Breast epithelium (tissue), 4 donors: ENCODE data around the gene ZSWIM6. TPM values are rescaled to one million over a fixed set of nuclear protein-coding genes. Genes with fewer than 3 reads are reported as not detected.

Source experiments
- DNase-seq, 2 donors: peaks; one replicate each; pipeline ENCODE4 v3.0.0-alpha.2; 2019; ENCODE audit warnings: low spot score in 2 of 2
- H3K27ac ChIP-seq, 2 donors: fragments of 200-600 bp; sonication (generic) in 1 of 2; one replicate each; pipeline ENCODE4 v1.5.1; 2016 to 2019; ENCODE audit warnings: mild to moderate bottlenecking in 1 of 2
- H3K27me3 ChIP-seq, 2 donors: fragments of 200-600 bp; sonication (generic) in 1 of 2; one replicate each; pipeline versions ENCODE4 v1.5.1 to v1.6.0; 2017 to 2019; ENCODE audit warnings: control low read depth in 1 of 2, mild to moderate bottlenecking in 1 of 2
- H3K36me3 ChIP-seq: fragments of 200-600 bp; one replicate; pipeline ENCODE4 v1.5.1; 2019
- H3K4me1 ChIP-seq, 2 donors: fragments of 200-600 bp; sonication (generic); one replicate each; pipeline ENCODE4 v1.5.1; 2016 to 2019; ENCODE audit warnings: control low read depth in 1 of 2
- H3K4me3 ChIP-seq, 3 donors: fragments of 200-600 bp; sonication (generic); 1 replicate in 2 of 3; 2 replicates in 1 of 3; pipeline ENCODE4 v1.5.1; 2016 to 2019; ENCODE audit warnings: mild to moderate bottlenecking in 3 of 3, moderate library complexity in 2 of 3
- H3K9me3 ChIP-seq, 2 donors: fragments of 200-600 bp; sonication (generic) in 1 of 2; one replicate each; pipeline ENCODE4 v1.5.1; 2016 to 2019; ENCODE audit warnings: control low read depth in 1 of 2
- CTCF ChIP-seq, 3 donors: fragments of 450-650 bp; IDR thresholded peaks; one replicate each; pipeline ENCODE4 v1.5.1; 2016 to 2017; ENCODE audit warnings: antibody characterized with exemption in 3 of 3, mild to moderate bottlenecking in 3 of 3, moderate library complexity in 3 of 3
- POLR2A ChIP-seq: fragments of 450-650 bp; IDR thresholded peaks from one replicate; pipeline ENCODE4 v1.6.1; 2016; ENCODE audit warnings: antibody characterized with exemption, mild to moderate bottlenecking, moderate library complexity
- POLR2AphosphoS5 ChIP-seq, 3 donors: sonication (generic); formaldehyde crosslinking; IDR thresholded peaks; one replicate each; pipeline ENCODE4 v1.6.1; 2017; ENCODE audit warnings: antibody characterized with exemption in 3 of 3
- intact Hi-C: fragments of 100-400 bp; cut with DNase I; formaldehyde crosslinking; loops from one replicate; pipeline ENCODE4 v1.15.1; 2023; ENCODE audit warnings: low total_unique reads
- total RNA-seq, 3 donors: library from RNA; depleted of rRNA; stranded (reverse); fragments of >200 nt; gene quantifications; one replicate each; pipeline ENCODE4 v1.1.0, GENCODE V29; 2016

The ZSWIM6 gene
- total RNA-seq, 3 donors from 2014 or later = 10.2 to 16.8 (median 11.2) TPM

GRCh38 chr5:61309115-61309514 lies 22.9 kb upstream of the ZSWIM6 start:
- no peak overlapping the region for H3K4me3 ChIP-seq
- H3K4me1 ChIP-seq = no peaks in the 10 kb centered on the region
- intact Hi-C loops = no loop called here
- H3K36me3 ChIP-seq = no peaks in the 10 kb centered on the region
- no peaks in the 10 kb centered on the region for H3K27me3 ChIP-seq
- no peaks in the 10 kb centered on the region for H3K9me3 ChIP-seq
- H3K27ac ChIP-seq = no peak overlapping the region
- no peak for DNase-seq
- TF ChIP-seq POLR2AphosphoS5 (IDR thresholded peaks at IDR 0.05) (no peak), POLR2A (no peak), CTCF (IDR thresholded peaks at IDR 0.05) (no peak)

DNA sequence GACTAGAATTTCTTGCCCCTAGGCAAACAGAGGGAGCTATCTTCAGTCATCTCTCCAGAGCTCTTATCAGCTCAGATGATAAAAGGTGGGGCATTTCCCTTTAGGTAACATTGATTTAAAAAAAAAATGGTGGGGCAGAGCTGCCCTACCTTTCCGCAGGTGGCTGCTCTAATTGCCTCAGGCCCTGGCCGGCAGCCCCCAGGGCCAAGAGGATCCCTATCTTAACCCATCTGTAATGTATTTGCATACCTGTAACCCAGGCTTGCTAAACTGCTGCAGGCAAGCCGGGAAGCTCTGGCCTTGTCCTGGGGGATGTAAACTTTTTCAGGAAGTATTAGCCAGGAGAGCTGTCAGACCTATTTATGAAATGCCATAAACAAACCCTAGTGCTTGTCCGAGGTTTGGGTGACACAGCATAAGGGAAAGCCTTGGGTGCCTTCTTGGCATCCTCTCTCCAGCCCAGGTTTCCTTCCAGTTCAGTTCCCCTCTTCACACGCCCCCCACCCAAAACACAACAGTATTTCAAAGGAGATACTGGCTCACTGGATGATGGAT lies 20.9 kb upstream of the ZSWIM6 start:
- no peak overlapping the region for H3K27ac ChIP-seq
- H3K4me1 ChIP-seq = no peaks in the 10 kb centered on the region
- H3K27me3 ChIP-seq = no peaks in the 10 kb centered on the region
- no peak for DNase-seq
- H3K4me3 ChIP-seq = no peak overlapping the region
- intact Hi-C loops = no loop called here
- TF ChIP-seq POLR2A = no peak
- TF ChIP-seq CTCF (IDR thresholded peaks at IDR 0.05) = no peak
- TF ChIP-seq POLR2AphosphoS5 (IDR thresholded peaks at IDR 0.05) = no peak
- no peaks in the 10 kb centered on the region for H3K9me3 ChIP-seq
- no peaks in the 10 kb centered on the region for H3K36me3 ChIP-seq

- no peaks in the 10 kb centered on the region for H3K4me1 ChIP-seq
- H3K27ac ChIP-seq = no peak overlapping the region
- no peak for DNase-seq
- no peaks in the 10 kb centered on the region for H3K36me3 ChIP-seq
- H3K9me3 ChIP-seq = no peaks in the 10 kb centered on the region
- no peaks in the 10 kb centered on the region for H3K27me3 ChIP-seq
- intact Hi-C loops = no loop called here
- no peak overlapping the region for H3K4me3 ChIP-seq
- TF ChIP-seq CTCF (IDR thresholded peaks at IDR 0.05) (no peak), POLR2AphosphoS5 (IDR thresholded peaks at IDR 0.05) (no peak), POLR2A (no peak)
Measured at GRCh38 chr5:61311836-61312808, 19.9 kb upstream of the ZSWIM6 start.

GRCh38 chr5:61313960-61314681 lies 17.9 kb upstream of the ZSWIM6 start:
- no peaks in the 10 kb centered on the region for H3K9me3 ChIP-seq
- TF ChIP-seq POLR2A (no peak), CTCF (IDR thresholded peaks at IDR 0.05) (no peak), POLR2AphosphoS5 (IDR thresholded peaks at IDR 0.05) (no peak)
- no peaks in the 10 kb centered on the region for H3K4me1 ChIP-seq
- no peak for DNase-seq
- H3K27ac ChIP-seq = no peak overlapping the region
- H3K4me3 ChIP-seq = no peak overlapping the region
- H3K27me3 ChIP-seq = no peaks in the 10 kb centered on the region
- intact Hi-C loops = no loop called here
- H3K36me3 ChIP-seq = no peaks in the 10 kb centered on the region
